Measurements from ENCODE around the gene BCL2L14.

GRCh38 chr12:12028668-12029402 lies 41.9 kb upstream of the BCL2L14 start:
- TF ChIP-seq POLR2A (IDR thresholded peaks at IDR 0.05) (no peak), CTCF (IDR thresholded peaks at IDR 0.05) (no peak)

All from body of pancreas (tissue), 4 donors.